ENCODE measurements around the gene HSD17B14.
"Not testable (repeated sequence)": the region's sequence is repeated elsewhere in the genome, so short reads cannot be mapped to it uniquely, and the experiment has no call there.

HSD17B14 gene

DNA sequence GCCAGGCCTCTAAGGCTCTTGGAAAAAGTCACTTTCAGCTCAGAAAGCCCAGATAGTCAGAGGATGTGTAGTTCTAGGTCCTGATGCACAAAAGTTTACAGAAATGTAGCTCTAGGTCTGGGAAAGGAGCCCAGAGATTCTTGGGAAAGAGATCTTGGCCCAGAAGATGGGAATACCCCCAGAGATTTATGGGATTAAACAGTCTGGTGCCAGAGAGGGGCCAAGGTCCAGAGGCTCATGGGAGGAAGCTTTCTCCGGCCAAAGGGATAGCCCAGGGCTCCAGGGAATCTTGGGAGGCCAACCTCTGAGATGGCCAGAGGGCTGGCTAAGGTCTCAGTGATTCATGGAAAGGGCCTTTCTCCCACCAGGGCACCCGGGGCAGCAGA, 40.6 kb downstream of the HSD17B14 start:
- DNase-seq: no peak

DNA sequence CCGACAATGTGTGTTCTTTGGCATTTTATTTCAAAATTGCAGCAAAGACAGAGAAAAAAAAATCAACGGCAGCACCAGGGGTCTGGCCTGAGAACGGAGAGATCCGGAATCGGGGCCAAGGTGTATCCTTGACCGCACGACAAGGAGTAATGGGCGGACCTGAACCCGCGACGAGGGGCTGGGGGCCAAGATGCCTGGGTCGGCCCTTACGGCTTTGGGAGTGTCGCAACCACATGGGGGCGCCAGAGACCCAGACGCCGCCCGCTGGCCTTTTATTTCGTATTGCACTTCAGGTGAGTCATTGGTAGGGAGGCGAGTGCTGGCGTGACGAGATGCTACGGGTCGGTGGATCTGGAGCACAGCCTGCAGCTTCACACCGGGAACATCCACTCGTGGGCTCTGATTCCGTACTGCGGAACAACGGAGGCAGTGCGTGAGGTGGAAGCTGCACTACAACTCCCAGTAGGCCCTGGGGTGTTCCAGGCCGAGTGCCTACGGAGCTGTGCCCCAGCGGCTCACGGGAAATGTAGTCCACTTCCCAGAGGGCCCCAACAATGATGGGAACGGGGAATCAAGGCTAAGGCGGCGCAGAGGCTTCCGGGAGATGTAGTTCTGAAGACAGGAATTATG, 41.1 kb downstream of the HSD17B14 start:
- DNase-seq: no peak

DNA sequence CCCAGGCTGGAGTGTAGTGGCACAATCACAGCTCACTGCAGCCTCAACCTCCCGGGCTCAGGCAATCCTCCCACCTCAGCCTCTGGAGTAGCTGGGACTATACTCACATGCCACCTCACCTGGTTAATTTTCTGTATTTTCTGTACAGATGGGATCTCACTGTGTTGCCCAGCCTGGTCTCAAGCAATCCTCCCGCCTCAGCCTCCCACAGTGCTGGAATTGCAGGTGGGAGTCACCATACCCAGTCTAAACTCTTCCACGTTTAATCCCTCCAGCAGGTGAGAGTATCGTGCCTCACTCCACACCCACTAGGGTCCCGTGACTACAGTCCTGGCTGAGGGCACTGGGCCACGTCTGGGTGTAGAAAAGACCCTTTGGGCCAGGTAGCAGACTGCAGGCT, 42.0 kb downstream of the HSD17B14 start:
- DNase-seq: no peak

DNA sequence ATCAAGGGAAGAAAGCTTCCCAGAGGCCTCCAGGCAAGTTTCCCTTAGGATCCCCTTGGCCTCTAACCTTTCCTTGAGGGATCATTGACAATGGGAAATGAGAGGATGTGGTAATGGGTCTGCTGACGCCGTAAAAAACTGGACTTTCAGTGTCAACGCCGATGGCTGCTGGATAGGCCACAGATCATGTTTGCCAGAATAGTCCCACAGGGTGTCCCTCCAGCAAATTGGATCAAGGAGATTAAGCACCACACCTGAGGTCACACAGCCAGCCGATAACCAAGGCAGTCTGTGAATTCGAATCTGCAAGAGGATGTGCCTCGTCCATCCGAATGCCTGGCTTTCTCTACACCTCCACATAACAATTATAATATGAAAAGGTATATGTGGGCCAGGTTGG, 43.0 kb downstream of the HSD17B14 start:
- DNase-seq: no peak

GRCh38 chr19:48787331-48787730, 49.0 kb downstream of the HSD17B14 start:
- not testable (repeated sequence) for DNase-seq

DNA sequence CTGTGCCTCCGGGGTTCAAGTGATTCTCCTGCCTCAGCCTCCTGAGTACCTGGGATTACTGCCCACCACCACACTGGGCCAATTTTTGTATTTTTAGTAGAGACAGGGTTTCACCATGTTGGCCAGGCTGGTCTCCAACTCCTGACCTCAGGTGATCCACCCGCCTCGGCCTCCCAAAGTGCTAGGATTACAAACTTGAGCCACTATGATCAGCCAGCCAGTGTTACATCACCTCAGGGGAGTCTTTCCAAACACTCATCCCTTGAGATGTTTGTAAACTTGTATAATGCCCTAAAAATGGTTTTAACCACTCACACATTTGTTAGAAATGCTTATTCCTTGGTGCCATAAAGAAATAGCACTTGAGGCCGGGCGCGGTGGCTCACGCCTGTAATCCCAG, 49.9 kb downstream of the HSD17B14 start:
- not testable (repeated sequence) for DNase-seq

DNA sequence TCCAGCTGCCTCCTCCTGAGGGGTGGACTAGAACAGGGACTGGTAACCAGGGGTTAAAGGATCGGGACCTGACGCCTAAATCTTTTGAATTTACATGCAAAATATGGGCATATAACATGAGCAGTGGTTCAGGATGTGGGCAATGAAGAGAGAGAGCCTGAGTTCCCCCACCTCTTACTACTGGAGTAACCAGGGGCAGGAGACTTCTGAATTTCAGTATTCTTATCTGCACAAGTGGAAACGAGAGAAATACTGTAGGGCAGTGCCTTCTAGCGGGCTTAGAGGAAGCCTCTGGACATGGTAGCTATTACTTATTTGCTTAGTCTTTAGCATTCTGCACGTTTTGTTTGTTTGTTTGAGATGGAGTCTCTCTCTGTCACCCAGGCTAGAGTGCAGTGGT, 51.8 kb downstream of the HSD17B14 start:
- no peak for DNase-seq

DNA sequence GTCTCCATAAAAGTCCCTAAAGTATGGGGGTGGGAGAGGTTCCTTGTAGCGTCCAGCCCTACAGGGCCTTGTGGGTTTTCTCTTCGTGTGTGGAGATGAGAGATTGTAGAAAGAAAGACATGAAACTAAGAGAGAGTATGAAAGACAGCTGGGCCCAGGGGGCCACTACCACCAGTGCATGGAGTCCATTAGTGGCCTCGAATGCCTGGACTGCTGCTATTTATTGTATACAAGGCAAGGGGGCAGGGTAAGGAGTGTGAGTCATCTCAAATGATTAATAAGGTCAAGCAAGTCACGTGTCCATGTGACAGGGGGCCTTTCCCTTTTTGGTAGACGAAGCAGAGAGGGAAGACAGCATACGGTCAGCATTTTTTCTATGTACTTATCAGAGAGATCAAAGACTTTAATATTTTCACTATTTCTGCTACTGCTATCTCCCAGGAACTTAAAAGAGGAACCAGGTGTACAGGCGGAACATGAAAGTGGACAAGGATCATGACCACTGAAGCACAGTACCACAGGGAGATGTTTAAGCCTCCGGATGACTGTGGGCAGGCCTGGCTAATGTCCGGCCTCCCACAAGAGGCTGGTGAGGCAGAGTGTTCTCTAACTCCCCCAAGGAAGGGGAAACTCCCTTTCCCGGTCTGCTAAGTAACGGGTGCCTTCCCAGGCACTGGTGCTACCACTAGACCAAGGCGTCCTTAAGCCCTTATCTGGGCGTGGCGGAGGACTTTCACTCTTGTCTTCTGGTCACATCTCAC, 55.5 kb downstream of the HSD17B14 start:
- DNase-seq: no peak

- DNase-seq: no peak
These were observed 56.7 kb downstream of the HSD17B14 start for GRCh38 chr19:48779636-48780035.

DNA sequence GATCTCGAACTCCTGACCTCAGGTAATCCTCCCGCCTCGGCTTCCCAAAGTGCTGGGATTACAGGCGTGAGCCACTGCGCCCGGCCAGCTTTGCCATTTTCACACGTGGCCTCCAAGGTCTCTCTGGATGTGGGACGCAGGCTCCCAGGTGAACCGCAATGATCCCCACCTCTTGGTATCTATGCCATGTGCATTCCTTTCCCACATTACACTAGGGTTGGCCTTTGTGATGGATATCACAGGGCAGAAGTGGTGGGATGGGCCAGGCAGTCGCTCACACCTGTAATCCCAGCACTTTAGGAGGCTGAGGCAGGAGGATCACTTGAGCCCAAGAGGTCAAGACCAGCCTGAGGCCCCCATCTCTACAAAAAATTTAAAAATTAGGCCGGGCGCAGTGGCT, 58.6 kb downstream of the HSD17B14 start:
- no peak for DNase-seq

- DNase-seq: no peak
These were observed 59.2 kb downstream of the HSD17B14 start for GRCh38 chr19:48777139-48777538.

- DNase-seq: no peak
These were observed 63.8 kb downstream of the HSD17B14 start for GRCh38 chr19:48772503-48772953.

- DNase-seq: no peak
These were observed 65.4 kb downstream of the HSD17B14 start for GRCh38 chr19:48770734-48771472.

GRCh38 chr19:48770266-48770665, 66.0 kb downstream of the HSD17B14 start:
- no peak for DNase-seq

GRCh38 chr19:48768994-48769713, 67.1 kb downstream of the HSD17B14 start:
- no peak for DNase-seq

GRCh38 chr19:48768171-48768753, 68.0 kb downstream of the HSD17B14 start:
- DNase-seq: not testable (repeated sequence)

DNA sequence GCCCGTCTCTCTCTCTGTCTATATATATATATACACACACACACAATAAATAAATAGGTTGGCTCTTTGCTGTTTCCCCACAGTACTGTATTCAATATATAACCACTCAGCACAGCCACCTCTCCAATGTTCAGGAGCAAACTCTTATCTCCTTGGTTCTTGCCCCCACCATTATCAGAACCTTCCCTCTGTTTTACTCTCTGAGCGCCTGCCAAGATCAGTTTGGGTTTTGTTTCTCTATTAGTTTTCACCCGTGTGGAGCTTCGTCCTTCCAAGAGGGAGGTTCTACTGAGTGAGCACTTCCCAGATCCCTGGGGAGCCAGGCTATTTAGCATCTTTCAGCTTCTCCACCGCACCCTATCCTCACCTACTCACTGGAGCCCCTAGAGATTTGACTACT, 70.5 kb downstream of the HSD17B14 start:
- not testable (repeated sequence) for DNase-seq
